Suprapubic skin (tissue), 4 donors: Measurements from ENCODE around the gene ZNF655. TPM values are rescaled to one million over a fixed set of nuclear protein-coding genes. Genes with fewer than 3 reads are reported as not detected.

Experiments
- DNase-seq, 2 donors: peaks; one replicate each; pipeline ENCODE4 v3.0.0-alpha.2; 2019; ENCODE audit warnings: low spot score in 2 of 2
- H3K27ac ChIP-seq: fragments of 200-600 bp; sonication (generic); one replicate; pipeline ENCODE4 v1.5.1; 2019
- H3K27me3 ChIP-seq: fragments of 200-600 bp; sonication (generic); one replicate; pipeline ENCODE4 v1.5.1; 2019
- H3K36me3 ChIP-seq: fragments of 200-600 bp; sonication (generic); one replicate; pipeline ENCODE4 v1.5.1; 2019
- H3K4me1 ChIP-seq: fragments of 200-600 bp; sonication (generic); one replicate; pipeline ENCODE4 v1.5.1; 2019
- H3K4me3 ChIP-seq: fragments of 200-600 bp; sonication (generic); one replicate; pipeline ENCODE4 v1.5.1; 2019; ENCODE audit warnings: mild to moderate bottlenecking
- H3K9me3 ChIP-seq: fragments of 200-600 bp; sonication (generic); one replicate; pipeline ENCODE4 v1.5.1; 2019
- EP300 ChIP-seq: sonication (generic); formaldehyde crosslinking; IDR thresholded peaks from one replicate; pipeline ENCODE4 v1.6.1; 2017; ENCODE audit warnings: antibody characterized with exemption
- POLR2A ChIP-seq, 2 donors: fragments of 450-650 bp; IDR thresholded peaks; one replicate each; pipeline ENCODE4 v1.6.1; 2017; ENCODE audit warnings: antibody characterized with exemption in 2 of 2, mild to moderate bottlenecking in 2 of 2, moderate library complexity in 2 of 2
- POLR2AphosphoS5 ChIP-seq, 3 donors: sonication (generic); formaldehyde crosslinking; IDR thresholded peaks; one replicate each; pipeline ENCODE4 v1.6.1; 2017; ENCODE audit warnings: antibody characterized with exemption in 3 of 3
- WGBS: methylation state at CpG from one replicate; pipeline ENCODE4 v1.1.5; 2018; 5-methylcytosine and 5-hydroxymethylcytosine counted together
- total RNA-seq, 4 donors: library from RNA; depleted of rRNA; stranded (reverse); fragments of >200 nt; gene quantifications; one replicate each; pipeline ENCODE4 v1.1.0, GENCODE V29; 2016
- TF ChIP-seq, protein P1 (sequence below), 2 donors: fragments of 200-600 bp in 1 of 2; fragments of 450-650 bp in 1 of 2; sonication (generic) in 1 of 2; IDR thresholded peaks; one replicate each; pipeline ENCODE4 v1.5.1; 2016 to 2019; ENCODE audit warnings: antibody characterized with exemption in 2 of 2, mild to moderate bottlenecking in 1 of 2, moderate library complexity in 1 of 2

Gene ZNF655
- total RNA-seq, 4 donors from 2014 or later, result 122 to 240 (median 146) TPM

DNA sequence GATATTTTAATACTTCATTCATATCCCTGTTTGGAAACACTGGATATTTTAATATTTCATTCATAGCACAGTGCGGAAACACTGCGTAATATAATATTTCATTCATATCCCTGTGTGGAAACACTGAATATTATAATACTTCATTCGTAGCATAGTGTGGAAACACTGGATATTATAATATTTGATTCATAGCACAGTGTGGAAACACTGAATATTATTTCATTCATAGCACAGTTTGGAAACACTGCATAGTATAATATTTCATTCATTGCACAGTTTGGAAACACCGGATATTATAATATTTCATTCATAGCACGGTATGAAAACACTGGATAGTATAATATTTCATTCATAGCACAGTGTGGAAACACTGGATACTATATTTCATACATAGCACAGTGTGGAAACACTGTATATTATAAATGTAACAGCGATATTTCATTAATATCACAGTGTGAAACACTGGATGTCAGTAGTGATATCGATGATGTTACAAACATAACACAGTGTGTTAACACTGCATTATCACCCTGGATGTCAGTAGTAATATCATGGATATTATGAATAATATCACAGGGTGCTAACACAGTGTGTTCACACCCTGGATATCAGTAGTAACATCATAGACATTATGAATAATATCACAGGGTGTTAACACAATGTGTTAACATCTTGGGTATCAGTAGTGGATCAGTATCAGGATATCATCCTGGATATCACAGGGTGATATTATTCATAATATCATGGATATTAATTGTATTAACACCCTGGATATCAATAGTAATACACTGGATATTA, 36.7 kb downstream of the ZNF655 start:
- H3K9me3 ChIP-seq, result no peaks in the 10 kb centered on the region
- H3K4me3 ChIP-seq, result no peak overlapping the region
- 78% methylated on average over 7 of the region's 7 CpGs for WGBS
- no peaks in the 10 kb centered on the region for H3K27me3 ChIP-seq
- TF ChIP-seq POLR2A (IDR thresholded peaks at IDR 0.05) (no peak), POLR2AphosphoS5 (IDR thresholded peaks at IDR 0.05) (no peak)
- H3K4me1 ChIP-seq, result no peaks in the 10 kb centered on the region
- DNase-seq, result no peak
- H3K36me3 ChIP-seq, result no peaks in the 10 kb centered on the region
- no peak overlapping the region for H3K27ac ChIP-seq

DNA sequence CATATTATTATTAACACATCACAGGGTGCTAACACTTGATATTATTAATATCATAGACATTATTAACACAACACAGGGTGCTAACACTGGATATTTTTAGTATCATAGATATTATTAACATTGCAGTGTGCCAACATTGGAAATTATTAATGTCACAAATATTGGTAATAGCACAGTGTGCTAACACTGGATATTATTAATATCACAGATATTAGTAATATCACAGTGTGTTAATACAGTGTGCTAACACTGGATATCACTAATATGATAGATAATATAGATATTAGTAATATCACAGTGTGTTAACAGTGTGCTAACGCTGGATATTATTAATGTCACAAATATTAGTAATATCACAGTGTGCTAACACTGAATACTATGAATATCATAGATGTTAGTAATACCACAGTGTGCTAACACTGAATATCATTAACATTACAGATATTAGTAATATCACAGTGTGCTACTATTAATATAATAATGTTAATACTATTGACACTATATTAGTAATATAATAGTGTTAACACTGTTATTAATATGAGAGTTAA, 38.0 kb downstream of the ZNF655 start:
- TF ChIP-seq POLR2AphosphoS5 (IDR thresholded peaks at IDR 0.05), result no peak
- TF ChIP-seq POLR2A (IDR thresholded peaks at IDR 0.05), result no peak
- TF ChIP-seq, protein P1, sequence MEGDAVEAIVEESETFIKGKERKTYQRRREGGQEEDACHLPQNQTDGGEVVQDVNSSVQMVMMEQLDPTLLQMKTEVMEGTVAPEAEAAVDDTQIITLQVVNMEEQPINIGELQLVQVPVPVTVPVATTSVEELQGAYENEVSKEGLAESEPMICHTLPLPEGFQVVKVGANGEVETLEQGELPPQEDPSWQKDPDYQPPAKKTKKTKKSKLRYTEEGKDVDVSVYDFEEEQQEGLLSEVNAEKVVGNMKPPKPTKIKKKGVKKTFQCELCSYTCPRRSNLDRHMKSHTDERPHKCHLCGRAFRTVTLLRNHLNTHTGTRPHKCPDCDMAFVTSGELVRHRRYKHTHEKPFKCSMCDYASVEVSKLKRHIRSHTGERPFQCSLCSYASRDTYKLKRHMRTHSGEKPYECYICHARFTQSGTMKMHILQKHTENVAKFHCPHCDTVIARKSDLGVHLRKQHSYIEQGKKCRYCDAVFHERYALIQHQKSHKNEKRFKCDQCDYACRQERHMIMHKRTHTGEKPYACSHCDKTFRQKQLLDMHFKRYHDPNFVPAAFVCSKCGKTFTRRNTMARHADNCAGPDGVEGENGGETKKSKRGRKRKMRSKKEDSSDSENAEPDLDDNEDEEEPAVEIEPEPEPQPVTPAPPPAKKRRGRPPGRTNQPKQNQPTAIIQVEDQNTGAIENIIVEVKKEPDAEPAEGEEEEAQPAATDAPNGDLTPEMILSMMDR (IDR thresholded peaks at IDR 0.05), result no peak
- no peak for TF ChIP-seq EP300
- Histone ChIP-seq H3K4me1 (no peaks in the 10 kb centered on the region), H3K27me3 (no peaks in the 10 kb centered on the region), H3K4me3 (no peak overlapping the region), H3K36me3 (no peaks in the 10 kb centered on the region), H3K27ac (no peak overlapping the region), H3K9me3 (no peaks in the 10 kb centered on the region)
- DNase-seq, result no peak
- 97% methylated on average over 1 of the region's 1 CpG for WGBS

DNA sequence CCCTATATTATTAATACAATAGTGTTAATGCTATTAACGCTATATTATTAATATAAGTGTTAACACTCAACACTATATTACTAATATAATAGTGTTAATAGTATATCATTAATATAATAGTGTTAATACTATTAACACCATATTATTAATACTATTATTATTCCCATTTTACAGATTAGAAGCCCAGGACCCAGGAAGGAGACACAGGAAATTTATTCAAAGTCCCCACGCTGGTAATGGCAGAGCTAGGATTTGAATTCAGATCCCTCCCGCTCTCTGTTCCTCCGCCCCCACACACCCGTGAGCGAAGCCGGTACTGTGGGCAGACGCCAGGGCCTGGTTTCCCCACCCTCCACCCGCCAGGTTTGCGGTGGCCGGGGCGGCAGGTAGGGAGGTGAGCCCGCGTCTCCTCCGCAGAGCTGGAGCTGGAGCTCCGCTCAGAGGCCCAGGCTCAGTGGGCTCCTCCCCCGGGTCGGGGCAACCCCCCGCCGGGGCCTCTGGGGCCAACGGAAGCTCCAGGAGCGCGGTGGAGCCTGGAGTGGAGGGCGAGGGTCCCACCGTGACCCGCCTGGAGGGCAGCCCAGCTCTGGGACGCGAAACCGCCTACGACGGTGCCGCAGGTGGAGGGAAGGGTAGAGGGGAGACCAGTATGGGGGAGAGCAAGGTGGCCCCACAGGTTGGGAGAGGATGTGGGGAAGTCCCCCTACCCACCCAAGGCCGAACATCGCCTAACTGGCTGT, 39.5 kb downstream of the ZNF655 start, which contains the start of gene TMEM225B:
Gene TMEM225B (plus strand): TSS at position 506 of the 740 bp plus-strand sequence. CDS start 6,122 bp downstream, outside the sequence.
- TF ChIP-seq POLR2A (IDR thresholded peaks at IDR 0.05), result no peak
- TF ChIP-seq EP300, result no peak
- TF ChIP-seq, protein P1 (IDR thresholded peaks at IDR 0.05), result no peak
- no peak for TF ChIP-seq POLR2AphosphoS5 (IDR thresholded peaks at IDR 0.05)
- no peaks in the 10 kb centered on the region for H3K9me3 ChIP-seq
- no peak within 1 kb of the TSS for H3K4me3 ChIP-seq
- no peaks in the 10 kb centered on the region for H3K36me3 ChIP-seq
- H3K27me3 ChIP-seq, result no peaks in the 10 kb centered on the region
- H3K4me1 ChIP-seq, result no peaks in the 10 kb centered on the region
- no peak within 1 kb of the TSS for H3K27ac ChIP-seq
- WGBS, result 74% methylated on average over 24 of the region's 34 CpGs
- no peak for DNase-seq

DNA sequence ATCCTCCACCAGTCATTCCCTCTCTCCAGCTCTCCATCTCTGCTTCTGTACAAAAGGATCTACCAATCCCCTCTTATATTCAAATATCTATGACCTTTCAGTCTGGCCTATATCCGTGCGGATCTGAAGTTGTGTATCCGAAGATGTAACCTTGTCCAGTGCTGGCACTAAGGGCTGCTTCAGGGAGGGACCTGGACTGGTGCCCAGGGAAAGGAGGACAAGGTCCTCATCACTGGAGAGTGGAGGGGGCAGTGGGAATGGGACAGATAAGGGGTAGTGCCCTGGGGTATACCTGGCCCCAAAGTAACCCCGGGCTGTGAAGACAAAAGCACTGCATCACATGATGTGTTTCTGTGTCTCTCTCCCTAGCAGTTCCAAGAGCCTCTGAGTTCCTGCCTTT, 41.4 kb downstream of the ZNF655 start:
- Histone ChIP-seq H3K4me3 (no peak overlapping the region), H3K27ac (no peak overlapping the region), H3K27me3 (no peaks in the 10 kb centered on the region), H3K4me1 (no peaks in the 10 kb centered on the region), H3K36me3 (no peaks in the 10 kb centered on the region), H3K9me3 (no peaks in the 10 kb centered on the region)
- TF ChIP-seq, protein P1 (IDR thresholded peaks at IDR 0.05), result no peak
- TF ChIP-seq POLR2A (IDR thresholded peaks at IDR 0.05), result no peak
- no peak for TF ChIP-seq POLR2AphosphoS5 (IDR thresholded peaks at IDR 0.05)
- no peak for TF ChIP-seq EP300
- WGBS, result 88% methylated on average over 4 of the region's 4 CpGs
- no peak for DNase-seq

DNA sequence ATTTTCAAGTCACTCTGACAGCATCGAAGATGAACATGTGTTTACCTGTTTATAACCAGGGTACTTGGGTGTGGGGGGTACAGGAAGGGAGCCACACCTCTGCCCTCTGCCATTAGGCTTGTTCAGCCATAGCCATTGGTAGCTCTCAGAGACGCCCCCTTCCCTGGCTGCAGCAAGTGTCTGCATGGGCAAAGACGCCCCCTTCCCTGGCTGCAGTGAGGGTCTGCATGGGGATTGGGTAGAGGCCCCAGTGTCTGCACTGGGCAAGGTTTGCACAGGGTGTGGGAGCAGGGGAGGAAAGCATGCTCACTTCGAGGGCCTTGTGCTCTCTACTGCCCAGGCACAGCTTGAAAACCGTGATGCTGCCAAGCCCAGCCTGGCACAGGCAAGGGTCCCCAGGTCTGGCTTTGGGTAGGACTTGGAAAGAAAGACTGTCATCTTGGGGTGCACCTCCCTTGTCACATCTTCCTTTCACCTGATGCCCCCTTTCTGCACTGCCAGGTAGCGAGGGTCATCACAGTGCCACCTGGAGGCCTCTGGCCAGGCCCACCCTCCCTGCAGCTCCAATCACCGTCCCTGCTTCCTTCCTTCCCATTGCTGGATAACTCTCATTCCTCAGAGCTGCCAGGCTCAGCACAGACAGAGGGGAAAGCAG, 43.3 kb downstream of the ZNF655 start:
- Histone ChIP-seq H3K4me3 (no peak overlapping the region), H3K27me3 (no peaks in the 10 kb centered on the region), H3K27ac (no peak overlapping the region), H3K9me3 (no peaks in the 10 kb centered on the region), H3K4me1 (no peaks in the 10 kb centered on the region), H3K36me3 (no peaks in the 10 kb centered on the region)
- TF ChIP-seq, protein P1 (IDR thresholded peaks at IDR 0.05), result no peak
- TF ChIP-seq EP300 (no peak), POLR2A (IDR thresholded peaks at IDR 0.05) (no peak), POLR2AphosphoS5 (IDR thresholded peaks at IDR 0.05) (no peak)
- DNase-seq, result no peak
- 80% methylated on average over 6 of the region's 7 CpGs for WGBS
